HUES6 (cell line): ENCODE data around the gene SLC22A23.

Experiments
- H3K27ac ChIP-seq: 2 replicates; pipeline ENCODE4 v1.7.0; 2013; ENCODE audit warnings: low read depth, mild to moderate bottlenecking, low read length, inconsistent platforms
- H3K27me3 ChIP-seq: 2 replicates; pipeline ENCODE4 v1.6.1; 2013; ENCODE audit warnings: low read length; ENCODE audit not compliant: control insufficient read depth, insufficient read depth
- H3K36me3 ChIP-seq: 2 replicates; pipeline ENCODE4 v1.6.1; 2013; ENCODE audit warnings: low read length; ENCODE audit not compliant: control insufficient read depth, insufficient read depth
- H3K4me1 ChIP-seq: 2 replicates; pipeline ENCODE4 v1.6.1; 2013; ENCODE audit warnings: low read length; ENCODE audit not compliant: control insufficient read depth, insufficient read depth
- H3K4me3 ChIP-seq: 2 replicates; pipeline ENCODE4 v1.5.1; 2013; ENCODE audit warnings: low read depth, low read length
- H3K9ac ChIP-seq: one replicate; pipeline ENCODE4 v1.6.1; 2013; ENCODE audit warnings: mild to moderate bottlenecking, low read length
- H3K9me3 ChIP-seq: 2 replicates; pipeline ENCODE4 v1.6.1; 2013; ENCODE audit warnings: low read depth, low read length; ENCODE audit not compliant: control insufficient read depth, insufficient read depth

Gene SLC22A23

GRCh38 chr6:3324262-3324942 lies 132.4 kb downstream of the SLC22A23 start:
- no peaks in the 10 kb centered on the region for H3K9me3 ChIP-seq
- H3K9ac ChIP-seq, result no peak overlapping the region
- H3K36me3 ChIP-seq, result no peaks in the 10 kb centered on the region
- peaks cover 10% of the 10 kb centered on the region for H3K4me1 ChIP-seq
- no peak overlapping the region for H3K27ac ChIP-seq
- no peaks in the 10 kb centered on the region for H3K27me3 ChIP-seq
- no peak overlapping the region for H3K4me3 ChIP-seq

- Histone ChIP-seq H3K9ac (no peak overlapping the region), H3K27me3 (no peaks in the 10 kb centered on the region), H3K36me3 (no peaks in the 10 kb centered on the region), H3K9me3 (no peaks in the 10 kb centered on the region), H3K4me1 (peaks cover 10% of the 10 kb centered on the region), H3K4me3 (no peak overlapping the region), H3K27ac (no peak overlapping the region)
Measured at GRCh38 chr6:3323696-3324261, 133.1 kb downstream of the SLC22A23 start.

GRCh38 chr6:3323148-3323547 lies 133.7 kb downstream of the SLC22A23 start:
- no peak overlapping the region for H3K27ac ChIP-seq
- H3K4me3 ChIP-seq, result no peak overlapping the region

GRCh38 chr6:3322366-3322890 lies 134.4 kb downstream of the SLC22A23 start:
- no peaks in the 10 kb centered on the region for H3K27me3 ChIP-seq
- H3K27ac ChIP-seq, result no peak overlapping the region
- H3K9me3 ChIP-seq, result no peaks in the 10 kb centered on the region
- no peaks in the 10 kb centered on the region for H3K36me3 ChIP-seq
- H3K4me1 ChIP-seq, result peaks cover 10% of the 10 kb centered on the region
- no peak overlapping the region for H3K4me3 ChIP-seq
- H3K9ac ChIP-seq, result no peak overlapping the region

More at GRCh38 chr6:3323148-3323547, 133.7 kb downstream of the SLC22A23 start:
- no peaks in the 10 kb centered on the region for H3K36me3 ChIP-seq
- no peaks in the 10 kb centered on the region for H3K9me3 ChIP-seq
- no peaks in the 10 kb centered on the region for H3K27me3 ChIP-seq
- peaks cover 10% of the 10 kb centered on the region for H3K4me1 ChIP-seq
- H3K9ac ChIP-seq, result no peak overlapping the region

GRCh38 chr6:3321875-3322274 lies 135.0 kb downstream of the SLC22A23 start:
- H3K4me3 ChIP-seq, result no peak overlapping the region
- H3K9me3 ChIP-seq, result no peaks in the 10 kb centered on the region
- no peak overlapping the region for H3K9ac ChIP-seq
- H3K27me3 ChIP-seq, result no peaks in the 10 kb centered on the region
- H3K4me1 ChIP-seq, result peaks cover 10% of the 10 kb centered on the region
- H3K27ac ChIP-seq, result no peak overlapping the region
- H3K36me3 ChIP-seq, result no peaks in the 10 kb centered on the region

- no peaks in the 10 kb centered on the region for H3K9me3 ChIP-seq
- no peaks in the 10 kb centered on the region for H3K36me3 ChIP-seq
- H3K4me1 ChIP-seq, result peaks cover 4% of the 10 kb centered on the region
- no peak overlapping the region for H3K4me3 ChIP-seq
- no peak overlapping the region for H3K9ac ChIP-seq
- H3K27me3 ChIP-seq, result no peaks in the 10 kb centered on the region
- H3K27ac ChIP-seq, result no peak overlapping the region
Measured at GRCh38 chr6:3321042-3321441, 135.8 kb downstream of the SLC22A23 start.

- 0 out of 2 replicates have a peak, but pooled peaks cover 3% of the 10 kb centered on the region for H3K4me1 ChIP-seq
- H3K27me3 ChIP-seq, result no peaks in the 10 kb centered on the region
- H3K4me3 ChIP-seq, result no peak overlapping the region
- H3K36me3 ChIP-seq, result no peaks in the 10 kb centered on the region
- no peak overlapping the region for H3K9ac ChIP-seq
- no peaks in the 10 kb centered on the region for H3K9me3 ChIP-seq
- no peak overlapping the region for H3K27ac ChIP-seq
Measured at GRCh38 chr6:3320238-3320811, 136.5 kb downstream of the SLC22A23 start.

GRCh38 chr6:3319610-3320200 lies 137.1 kb downstream of the SLC22A23 start:
- H3K9ac ChIP-seq, result no peak overlapping the region
- no peak overlapping the region for H3K4me3 ChIP-seq
- no peaks in the 10 kb centered on the region for H3K27me3 ChIP-seq
- H3K36me3 ChIP-seq, result no peaks in the 10 kb centered on the region
- no peak overlapping the region for H3K27ac ChIP-seq
- 0 out of 2 replicates have a peak, but pooled peaks cover 3% of the 10 kb centered on the region for H3K4me1 ChIP-seq
- no peaks in the 10 kb centered on the region for H3K9me3 ChIP-seq

- no peaks in the 10 kb centered on the region for H3K36me3 ChIP-seq
- H3K27me3 ChIP-seq, result no peaks in the 10 kb centered on the region
- H3K27ac ChIP-seq, result no peak overlapping the region
- H3K4me1 ChIP-seq, result 0 out of 2 replicates have a peak, but pooled peaks cover 3% of the 10 kb centered on the region
- H3K4me3 ChIP-seq, result no peak overlapping the region
- H3K9me3 ChIP-seq, result no peaks in the 10 kb centered on the region
- no peak overlapping the region for H3K9ac ChIP-seq
Measured at GRCh38 chr6:3318821-3319540, 137.9 kb downstream of the SLC22A23 start.

GRCh38 chr6:3318226-3318625 lies 138.6 kb downstream of the SLC22A23 start:
- Histone ChIP-seq H3K9ac (no peak overlapping the region), H3K36me3 (no peaks in the 10 kb centered on the region), H3K4me1 (0 out of 2 replicates have a peak, but pooled peaks cover 3% of the 10 kb centered on the region), H3K27me3 (no peaks in the 10 kb centered on the region), H3K9me3 (no peaks in the 10 kb centered on the region), H3K27ac (no peak overlapping the region), H3K4me3 (no peak overlapping the region)
